Measurements from ENCODE around the gene MBP.

GRCh38 chr18:76977108-76977621 lies 155.4 kb downstream of the MBP start:
- TF ChIP-seq CTCF (IDR thresholded peaks at IDR 0.05; ENCODE audit: low read depth, low read length): no peak
- no peak for TF ChIP-seq POLR2A (IDR thresholded peaks at IDR 0.05; ENCODE audit: extremely low read depth, insufficient read length)
- no peak for TF ChIP-seq MAX (IDR thresholded peaks at IDR 0.05; ENCODE audit: low read depth, low read length)
